DND-41 (cell line): ENCODE measurements around the gene ERAP2.

Experiments used
- ATAC-seq: fragments of 200-7000 bp; cut with Tn5 transposase; 3 replicates; pipeline ENCODE4 v1.9.1; 2021; ENCODE audit warnings: low read depth; ENCODE audit not compliant: insufficient read depth
- DNase-seq: peaks from one replicate; pipeline ENCODE4 v3.0.0-alpha.2; 2020
- H2AFZ ChIP-seq: 2 replicates; pipeline ENCODE4 v1.6.0; 2012; ENCODE audit warnings: low read depth, low read length
- H3K27ac ChIP-seq: 2 replicates; pipeline ENCODE4 v1.5.1; 2012; ENCODE audit warnings: low read length, inconsistent platforms
- H3K27me3 ChIP-seq: fragments of 200-600 bp; sonication (generic); 2 replicates; pipeline ENCODE4 v1.6.0; 2012; ENCODE audit warnings: low read length, mild to moderate bottlenecking, inconsistent platforms; ENCODE audit not compliant: insufficient read depth, poor library complexity
- H3K36me3 ChIP-seq: 2 replicates; pipeline ENCODE4 v1.5.1; 2012; ENCODE audit warnings: low read length, inconsistent platforms; ENCODE audit not compliant: insufficient read depth
- H3K4me1 ChIP-seq: 2 replicates; pipeline ENCODE4 v1.5.1; 2012; ENCODE audit warnings: mild to moderate bottlenecking, low read length; ENCODE audit not compliant: insufficient read depth
- H3K4me2 ChIP-seq: 2 replicates; pipeline ENCODE4 v1.6.0; 2012; ENCODE audit warnings: mild to moderate bottlenecking, moderate library complexity, low read length, inconsistent platforms; ENCODE audit not compliant: insufficient read depth
- H3K4me3 ChIP-seq, 2 experiments: fragments of 200-600 bp in 1 of 2; shearing (Covaris generic) in 1 of 2; 2 replicates each; pipeline ENCODE4 v1.5.1; 2012 to 2016; ENCODE audit warnings: inconsistent platforms in 2 of 2, low read length in 2 of 2, mild to moderate bottlenecking in 2 of 2, low read depth in 1 of 2, moderate library complexity in 1 of 2
- H3K79me2 ChIP-seq: 2 replicates; pipeline ENCODE4 v1.6.0; 2012; ENCODE audit warnings: low read length, inconsistent platforms; ENCODE audit not compliant: insufficient read depth
- H3K9ac ChIP-seq: 2 replicates; pipeline ENCODE4 v1.6.0; 2012; ENCODE audit warnings: low read depth, mild to moderate bottlenecking, inconsistent platforms, low read length, moderate library complexity
- H3K9me3 ChIP-seq: 2 replicates; pipeline ENCODE4 v1.5.1; 2012; ENCODE audit warnings: low read length, moderate library complexity, mild to moderate bottlenecking, inconsistent platforms; ENCODE audit not compliant: insufficient read depth, severe bottlenecking
- H4K20me1 ChIP-seq: 2 replicates; pipeline ENCODE4 v1.6.0; 2012; ENCODE audit warnings: low read length; ENCODE audit not compliant: insufficient read depth
- CTCF ChIP-seq: IDR thresholded peaks from 2 replicates; pipeline ENCODE4 v1.5.1; 2012; ENCODE audit warnings: borderline replicate concordance, low read length, moderate library complexity, mild to moderate bottlenecking; ENCODE audit not compliant: poor library complexity, severe bottlenecking; ENCODE audit errors: extremely low read depth
- EZH2 ChIP-seq: IDR thresholded peaks from 3 replicates; pipeline ENCODE4 v1.6.1; 2012; ENCODE audit warnings: borderline replicate concordance, low read depth, mild to moderate bottlenecking, moderate library complexity, low read length, inconsistent platforms; ENCODE audit not compliant: severe bottlenecking

Gene ERAP2

GRCh38 chr5:96857454-96857853 lies 18.8 kb upstream of the ERAP2 start:
- Histone ChIP-seq H3K4me3 (no peak overlapping the region), H3K9ac (no peak overlapping the region), H3K4me2 (no peak overlapping the region), H3K27me3 (no peaks in the 10 kb centered on the region), H3K27ac (no peak overlapping the region), H3K4me1 (peaks cover 19% of the 10 kb centered on the region), H2AFZ (no peak overlapping the region), H4K20me1 (no peaks in the 10 kb centered on the region), H3K36me3 (no peaks in the 10 kb centered on the region), H3K9me3 (no peaks in the 10 kb centered on the region), H3K79me2 (no peaks in the 10 kb centered on the region)
- no peak for ATAC-seq
- no peak for DNase-seq
- TF ChIP-seq EZH2 = no peak
- no peak for TF ChIP-seq CTCF

DNA sequence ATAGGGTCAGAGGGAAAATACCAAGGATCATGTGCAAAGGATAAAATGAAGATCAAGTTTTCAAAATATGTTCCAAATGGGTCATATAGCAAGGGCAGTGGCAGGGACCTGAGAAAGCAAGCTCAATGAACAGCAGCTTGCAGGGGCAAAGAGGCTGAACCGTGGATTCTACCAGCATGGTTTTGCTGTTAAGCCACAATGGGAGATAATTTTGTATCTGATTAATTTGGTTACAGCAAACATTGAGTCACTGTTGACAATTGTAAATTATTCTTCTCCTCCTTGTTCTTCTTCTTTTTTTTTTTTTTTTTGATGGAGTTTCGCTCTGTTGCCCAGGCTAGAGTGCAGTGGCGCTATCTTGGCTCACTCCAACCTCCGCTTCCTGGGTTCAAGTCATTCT lies 18.4 kb upstream of the ERAP2 start:
- Histone ChIP-seq H3K27ac (no peak overlapping the region), H3K36me3 (no peaks in the 10 kb centered on the region), H3K9me3 (no peaks in the 10 kb centered on the region), H3K27me3 (no peaks in the 10 kb centered on the region), H3K4me2 (no peak overlapping the region), H3K9ac (no peak overlapping the region), H3K4me1 (peaks cover 24% of the 10 kb centered on the region), H3K4me3 (no peak overlapping the region), H2AFZ (no peak overlapping the region), H3K79me2 (no peaks in the 10 kb centered on the region), H4K20me1 (no peaks in the 10 kb centered on the region)
- no peak for DNase-seq
- ATAC-seq = no peak
- TF ChIP-seq CTCF = no peak
- TF ChIP-seq EZH2 = no peak

DNA sequence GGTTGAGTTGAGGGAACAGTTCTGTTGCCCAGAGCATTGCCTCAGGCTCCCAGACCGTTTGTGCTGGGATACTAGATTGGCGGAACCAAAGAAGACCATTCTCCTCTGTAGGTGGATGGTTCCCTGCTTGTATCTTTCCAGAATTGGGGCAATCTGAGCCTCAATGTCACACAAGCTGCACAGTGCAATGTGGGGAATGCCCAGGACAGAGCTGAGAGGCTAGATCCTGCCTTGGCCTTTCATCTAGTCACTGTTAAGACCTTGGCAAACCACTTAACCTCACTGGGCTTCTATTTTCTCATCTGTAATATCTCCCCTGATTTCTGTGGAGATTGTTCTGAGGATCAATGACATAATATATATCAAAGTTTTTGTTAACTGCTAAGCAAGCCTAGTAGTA lies 16.9 kb upstream of the ERAP2 start:
- H3K9me3 ChIP-seq = no peaks in the 10 kb centered on the region
- H3K9ac ChIP-seq = no peak overlapping the region
- H3K4me1 ChIP-seq = peaks cover 28% of the 10 kb centered on the region
- no peak for TF ChIP-seq CTCF
- no peak for TF ChIP-seq EZH2
- H3K27ac ChIP-seq = no peak overlapping the region
- H3K79me2 ChIP-seq = no peaks in the 10 kb centered on the region
- H3K27me3 ChIP-seq = no peaks in the 10 kb centered on the region
- no peak overlapping the region for H2AFZ ChIP-seq
- H3K4me2 ChIP-seq = no peak overlapping the region
- DNase-seq = no peak
- no peak for ATAC-seq
- H3K36me3 ChIP-seq = no peaks in the 10 kb centered on the region
- H4K20me1 ChIP-seq = no peaks in the 10 kb centered on the region
- H3K4me3 ChIP-seq = no peak overlapping the region

DNA sequence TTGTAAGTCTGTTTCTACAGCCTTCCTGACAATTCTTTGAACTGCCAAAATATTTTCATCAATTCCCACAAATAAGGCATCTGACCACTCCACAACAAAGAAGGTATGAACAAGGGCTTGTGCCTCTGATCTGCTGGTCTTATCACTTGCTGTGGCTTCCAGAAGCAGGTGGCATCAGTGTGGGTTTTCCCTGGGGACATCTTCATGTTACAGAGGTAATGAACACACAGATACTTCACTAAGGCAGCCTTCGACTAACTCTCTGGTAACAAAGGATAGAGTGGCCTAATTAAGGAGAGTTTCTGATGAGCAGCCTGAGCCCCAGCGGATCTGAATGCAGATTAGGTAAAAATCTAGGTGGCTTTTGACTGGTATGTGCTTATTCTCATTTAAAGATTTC lies 15.2 kb upstream of the ERAP2 start:
- no peaks in the 10 kb centered on the region for H3K27me3 ChIP-seq
- H3K9ac ChIP-seq = no peak overlapping the region
- peaks cover 28% of the 10 kb centered on the region for H3K4me1 ChIP-seq
- H2AFZ ChIP-seq = no peak overlapping the region
- H4K20me1 ChIP-seq = no peaks in the 10 kb centered on the region
- peak overlapping the region; percentile 2 for H3K4me2 ChIP-seq
- ATAC-seq = peak; percentile 85
- H3K9me3 ChIP-seq = no peaks in the 10 kb centered on the region
- H3K27ac ChIP-seq = peak overlapping the region; percentile 5
- TF ChIP-seq EZH2 (no peak), CTCF (no peak)
- no peak overlapping the region for H3K4me3 ChIP-seq
- H3K36me3 ChIP-seq = no peaks in the 10 kb centered on the region
- H3K79me2 ChIP-seq = no peaks in the 10 kb centered on the region
- DNase-seq = peak; percentile 63
